Measurements from ENCODE around the gene RUNX1.

Gene RUNX1

GRCh38 chr21:34841154-34841553 is 207.9 kb downstream of the RUNX1 start:
- no peak for DNase-seq (ENCODE audit: low read depth in 2 of 2)
- no peak for TF ChIP-seq CTCF (IDR thresholded peaks at IDR 0.05; ENCODE audit: low read depth, low read length)
- no peak overlapping the region for H3K4me3 ChIP-seq (replicated peaks in 1 of 2; ENCODE audit: low read depth in 2 of 2, low read length in 2 of 2)

DNA sequence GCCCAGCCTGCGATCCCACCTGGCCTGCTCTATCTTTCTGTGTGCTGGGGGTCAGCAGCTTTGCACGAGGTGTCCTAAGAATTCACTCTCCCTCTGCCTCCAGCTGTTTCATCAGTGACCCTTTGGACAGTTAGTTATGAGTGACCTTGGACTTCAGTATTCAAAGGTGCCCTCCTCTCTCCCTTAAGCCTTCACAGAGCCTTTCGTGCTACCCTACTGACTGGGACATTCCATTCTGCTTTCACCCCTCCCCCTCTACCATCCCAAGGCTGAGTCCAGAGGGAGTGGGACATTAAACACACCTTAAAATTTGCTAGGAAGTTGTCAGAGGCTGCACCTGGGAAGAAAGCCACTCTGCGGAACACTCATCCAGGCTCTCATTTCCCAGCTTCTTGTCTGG is 208.4 kb downstream of the RUNX1 start:
- DNase-seq (ENCODE audit: low read depth in 2 of 2): no peak
- no peak for TF ChIP-seq CTCF (IDR thresholded peaks at IDR 0.05; ENCODE audit: low read depth, low read length)
- H3K4me3 ChIP-seq (replicated peaks in 1 of 2; ENCODE audit: low read depth in 2 of 2, low read length in 2 of 2): no peak overlapping the region

DNA sequence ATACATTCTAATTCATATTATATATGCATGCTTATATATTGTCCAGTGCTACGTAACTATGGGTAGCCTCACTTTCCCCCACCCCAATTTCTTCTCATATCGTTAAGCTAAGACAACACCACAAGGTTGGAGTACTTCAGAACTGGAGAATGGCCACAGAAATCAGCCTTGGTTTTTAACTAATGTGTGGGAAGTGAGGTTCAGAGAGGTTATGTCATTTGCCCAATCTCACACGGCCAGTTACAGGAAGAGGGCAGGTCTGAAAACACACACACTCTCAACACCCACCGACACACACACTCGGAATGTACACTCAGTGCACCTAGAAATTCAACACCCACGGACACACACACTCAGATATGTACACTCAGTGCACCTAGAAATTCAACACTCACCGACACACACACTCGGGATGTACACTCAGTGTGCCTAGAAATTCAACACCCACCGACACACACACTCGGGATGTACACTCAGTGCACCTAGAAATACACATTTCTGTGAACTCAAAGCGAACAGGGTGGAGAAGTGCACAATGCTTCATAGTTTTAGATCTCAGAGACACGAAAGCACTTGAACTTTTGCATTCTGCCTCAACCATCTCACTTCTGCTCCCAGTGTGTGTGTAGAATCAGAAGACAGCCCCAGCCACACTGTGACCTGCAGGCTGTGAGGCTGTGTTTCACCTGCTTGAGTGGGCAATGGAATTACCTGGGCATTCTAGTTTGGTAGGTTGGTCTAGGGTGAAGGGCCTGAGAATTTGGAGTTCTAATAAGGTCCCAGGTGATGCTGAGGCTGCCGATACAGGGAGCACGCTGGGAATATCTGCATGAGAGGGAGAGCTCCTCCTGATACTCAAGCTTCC is 209.9 kb downstream of the RUNX1 start:
- no peak for TF ChIP-seq CTCF (IDR thresholded peaks at IDR 0.05; ENCODE audit: low read depth, low read length)
- H3K4me3 ChIP-seq (replicated peaks in 1 of 2; ENCODE audit: low read depth in 2 of 2, low read length in 2 of 2): no peak overlapping the region
- no peak for DNase-seq (ENCODE audit: low read depth in 2 of 2)

GRCh38 chr21:34836933-34837505 is 212.1 kb downstream of the RUNX1 start:
- peak overlapping the region; percentile 4 to 36 for H3K4me3 ChIP-seq (replicated peaks in 1 of 2; ENCODE audit: low read depth in 2 of 2, low read length in 2 of 2)
- DNase-seq (ENCODE audit: low read depth in 2 of 2): no peak
- TF ChIP-seq CTCF (IDR thresholded peaks at IDR 0.05; ENCODE audit: low read depth, low read length): no peak

DNA sequence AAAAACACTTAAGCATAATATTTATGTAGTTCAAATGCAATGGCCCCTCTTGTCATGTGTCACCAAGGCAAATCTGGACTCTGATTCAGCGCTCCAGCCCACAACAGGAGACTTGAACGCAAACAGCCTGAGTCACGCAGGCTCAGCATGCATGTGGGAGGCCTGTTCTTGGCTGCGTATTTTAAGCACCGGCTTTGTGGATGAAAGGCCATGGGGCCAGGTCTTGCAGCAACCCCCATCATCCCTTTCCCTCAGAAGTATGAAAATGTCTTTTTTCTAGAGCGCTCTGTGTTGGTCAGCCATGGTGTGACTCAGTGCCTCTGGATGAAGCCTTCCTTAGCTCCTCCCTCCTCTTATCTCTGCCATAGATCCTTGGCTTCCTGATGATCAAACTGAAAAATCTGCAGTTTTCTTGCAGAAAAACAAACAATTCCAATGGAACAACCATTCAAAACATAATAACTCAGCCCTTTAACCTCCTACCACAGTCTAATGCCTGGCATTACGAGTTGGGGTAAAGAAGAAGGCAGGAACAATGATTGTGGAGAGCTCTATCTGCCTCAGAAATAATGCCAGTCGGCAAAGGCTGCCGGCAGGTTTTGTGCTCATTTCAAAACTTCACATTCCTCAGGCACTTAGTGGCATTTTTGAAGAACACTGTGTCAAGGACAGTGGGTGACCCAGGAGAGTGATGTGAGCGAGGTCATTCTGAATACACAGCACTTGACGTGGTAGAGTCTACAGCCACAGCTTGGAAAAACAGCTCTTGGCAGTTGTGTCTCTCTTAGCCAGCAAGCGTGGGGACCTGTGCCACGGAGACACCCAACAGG is 212.8 kb downstream of the RUNX1 start:
- TF ChIP-seq CTCF (IDR thresholded peaks at IDR 0.05; ENCODE audit: low read depth, low read length): no peak
- H3K4me3 ChIP-seq (replicated peaks in 1 of 2; ENCODE audit: low read depth in 2 of 2, low read length in 2 of 2): peak overlapping the region; percentile 4 to 36
- peak; percentile 98 to 100 for DNase-seq (ENCODE audit: low read depth in 2 of 2)

GRCh38 chr21:34835526-34835925 is 213.6 kb downstream of the RUNX1 start:
- no peak overlapping the region for H3K4me3 ChIP-seq (replicated peaks in 1 of 2; ENCODE audit: low read depth in 2 of 2, low read length in 2 of 2)
- peak; percentile 71 to 73 for DNase-seq (ENCODE audit: low read depth in 2 of 2)
- TF ChIP-seq CTCF (IDR thresholded peaks at IDR 0.05; ENCODE audit: low read depth, low read length): no peak

Data from cardiac fibroblast (primary cell).